PC-3 (cell line): ENCODE results near the gene DUS1L. TPM values are rescaled to one million over a fixed set of nuclear protein-coding genes. Genes with fewer than 3 reads are reported as not detected.

Source experiments
- ATAC-seq: fragments of 200-7000 bp; cut with Tn5 transposase; 2 replicates; pipeline ENCODE4 v1.9.1; 2020; ENCODE audit warnings: mild to moderate bottlenecking, moderate library complexity
- BruUV-seq: library from RNA; stranded (reverse); fragments of 400-500 nt; replicated peaks from 2 replicates; lab custom pipeline; 2021; lab: Mats Ljungman, UMichigan
- CTCF ChIA-PET: fragments of 300-600 bp; sonication (Branson Sonifier 250); formaldehyde crosslinking; loops from one replicate; lab custom pipeline; 2022; ENCODE audit warnings: antibody characterized with exemption; lab: Charles Lee
- POLR2A ChIA-PET: fragments of 300-600 bp; sonication (Branson Sonifier 250); formaldehyde crosslinking; loops from one replicate; lab custom pipeline; 2022; ENCODE audit warnings: antibody characterized with exemption; ENCODE audit not compliant: unreplicated experiment; lab: Charles Lee
- DNase-seq: peaks from one replicate; pipeline ENCODE4 v3.0.0-alpha.2; 2015
- H2AFZ ChIP-seq: fragments of 300-600 bp; sonication (generic); 2 replicates; pipeline ENCODE4 v1.6.0; 2016; ENCODE audit warnings: antibody characterized with exemption, low read length
- H3F3A ChIP-seq: fragments of 300-600 bp; sonication (generic); one replicate; pipeline ENCODE4 v1.6.0; 2017; ENCODE audit warnings: antibody characterized with exemption, low read length, control low read depth, mild to moderate bottlenecking; ENCODE audit not compliant: unreplicated experiment
- H3K27ac ChIP-seq: fragments of 300-600 bp; sonication (generic); 2 replicates; pipeline ENCODE4 v1.5.1; 2016; ENCODE audit warnings: mild to moderate bottlenecking, low read length
- H3K27me3 ChIP-seq: fragments of 300-600 bp; sonication (generic); 2 replicates; pipeline ENCODE4 v1.6.1; 2016; ENCODE audit warnings: low read length, mixed read lengths
- H3K36me3 ChIP-seq: fragments of 300-600 bp; sonication (generic); 2 replicates; pipeline ENCODE4 v1.6.1; 2016; ENCODE audit warnings: low read depth, mixed run types, low read length, mixed read lengths
- H3K4me1 ChIP-seq: fragments of 300-600 bp; sonication (generic); 2 replicates; pipeline ENCODE4 v1.5.1; 2016; ENCODE audit warnings: low read length; ENCODE audit not compliant: insufficient read depth
- H3K4me2 ChIP-seq: fragments of 300-600 bp; sonication (generic); 2 replicates; pipeline ENCODE4 v1.6.0; 2016; ENCODE audit warnings: low read length
- H3K4me3 ChIP-seq: fragments of 300-600 bp; sonication (generic); 2 replicates; pipeline ENCODE4 v1.5.1; 2016; ENCODE audit warnings: mild to moderate bottlenecking, low read length, mixed read lengths
- H3K79me2 ChIP-seq: fragments of 300-600 bp; sonication (generic); 2 replicates; pipeline ENCODE4 v1.6.1; 2017; ENCODE audit warnings: low read length, mixed read lengths
- H3K9ac ChIP-seq: fragments of 300-600 bp; sonication (generic); 2 replicates; pipeline ENCODE4 v1.6.0; 2016; ENCODE audit warnings: mild to moderate bottlenecking, low read length
- H3K9me2 ChIP-seq: fragments of 300-600 bp; sonication (generic); replicated peaks from 2 replicates; pipeline ENCODE4 v1.6.1; 2016; ENCODE audit warnings: mixed run types, low read length, mixed read lengths
- H3K9me3 ChIP-seq: fragments of 300-600 bp; sonication (generic); 2 replicates; pipeline ENCODE4 v1.6.1; 2016; ENCODE audit warnings: low read length, mixed read lengths
- H4K20me1 ChIP-seq: fragments of 300-600 bp; sonication (generic); 2 replicates; pipeline ENCODE4 v1.6.1; 2016; ENCODE audit warnings: low read length, mixed read lengths
- CTCF ChIP-seq: fragments of 300-600 bp; sonication (generic); conservative IDR thresholded peaks from 2 replicates; pipeline ENCODE4 v1.5.1; 2017; ENCODE audit warnings: antibody characterized with exemption, low read depth, mild to moderate bottlenecking, low read length
- EZH2 ChIP-seq: fragments of 300-600 bp; sonication (generic); IDR thresholded peaks from one replicate; pipeline ENCODE4 v1.6.1; 2017; ENCODE audit warnings: antibody characterized with exemption, mild to moderate bottlenecking, low read length; ENCODE audit not compliant: unreplicated experiment
- EZH2phosphoT487 ChIP-seq: fragments of 300-600 bp; sonication (generic); IDR thresholded peaks from 2 replicates; pipeline ENCODE4 v1.6.1; 2018; ENCODE audit warnings: mild to moderate bottlenecking, antibody characterized with exemption, low read length, borderline replicate concordance
- intact Hi-C: fragments of 100-400 bp; cut with micrococcal nuclease; formaldehyde crosslinking; loops from 2 replicates; pipeline ENCODE4 v1.9.0; 2023
- total RNA-seq: library from RNA; depleted of rRNA; stranded (reverse); fragments of >200 nt; gene quantifications from 2 replicates; pipeline ENCODE4 v1.2.3, GENCODE V29; 2014

The DUS1L gene
- total RNA-seq, 1 experiment from 2014 or later = 205 TPM

- H4K20me1 ChIP-seq = no peaks in the 10 kb centered on the region
- H3K9me2 ChIP-seq = no peaks in the 10 kb centered on the region
- intact Hi-C loops = no loop called here
- ATAC-seq (no peak), DNase-seq (no peak)
- no peak overlapping the region for H3K9ac ChIP-seq
- no peak overlapping the region for H2AFZ ChIP-seq
- ChIA-PET POLR2A (no interaction called here), CTCF (no interaction called here)
- TF ChIP-seq EZH2 = no peak
- no peak for TF ChIP-seq EZH2phosphoT487
- TF ChIP-seq CTCF = no peak
- H3K9me3 ChIP-seq = no peaks in the 10 kb centered on the region
- H3K79me2 ChIP-seq = peaks cover 29% of the 10 kb centered on the region
- no TSS peak for BruUV-seq
- no peaks in the 10 kb centered on the region for H3K27me3 ChIP-seq
- peaks cover 53% of the 10 kb centered on the region for H3K36me3 ChIP-seq
- H3K27ac ChIP-seq = no peak overlapping the region
- no peak overlapping the region for H3K4me2 ChIP-seq
- peaks cover 17% of the 10 kb centered on the region for H3K4me1 ChIP-seq
- no peak overlapping the region for H3K4me3 ChIP-seq
- H3F3A ChIP-seq = no peaks in the 10 kb centered on the region
Observed at GRCh38 chr17:82061047-82061925, 4.3 kb downstream of the DUS1L start.

- DNase-seq (no peak), ATAC-seq (no peak)
- Histone ChIP-seq H4K20me1 (no peaks in the 10 kb centered on the region), H3K79me2 (peaks cover 25% of the 10 kb centered on the region), H3K27me3 (no peaks in the 10 kb centered on the region), H3K27ac (no peak overlapping the region), H3K9ac (no peak overlapping the region), H3K36me3 (peaks cover 58% of the 10 kb centered on the region), H3K4me2 (no peak overlapping the region), H3F3A (no peaks in the 10 kb centered on the region), H2AFZ (no peak overlapping the region), H3K4me1 (peaks cover 12% of the 10 kb centered on the region), H3K9me2 (no peaks in the 10 kb centered on the region), H3K4me3 (no peak overlapping the region), H3K9me3 (no peaks in the 10 kb centered on the region)
- intact Hi-C loops = no loop called here
- POLR2A ChIA-PET = no interaction called here
- TF ChIP-seq EZH2phosphoT487 = no peak
- no peak for TF ChIP-seq EZH2
- no peak for TF ChIP-seq CTCF
- CTCF ChIA-PET = interaction anchor here (0.7 kb wide), 1 partner anchor 63 kb away, joined by 6 read pairs; no protein-coding TSS in a partner anchor
- no TSS peak for BruUV-seq
Observed at GRCh38 chr17:82060614-82061013, 5.0 kb downstream of the DUS1L start.

GRCh38 chr17:82060001-82060380, 5.6 kb downstream of the DUS1L start:
- Histone ChIP-seq H3K9me2 (no peaks in the 10 kb centered on the region), H3K4me1 (peaks cover 12% of the 10 kb centered on the region), H4K20me1 (no peaks in the 10 kb centered on the region), H2AFZ (no peak overlapping the region), H3K79me2 (peaks cover 21% of the 10 kb centered on the region), H3K4me3 (no peak overlapping the region), H3K27ac (no peak overlapping the region), H3K9me3 (no peaks in the 10 kb centered on the region), H3K36me3 (peaks cover 58% of the 10 kb centered on the region), H3F3A (no peaks in the 10 kb centered on the region), H3K27me3 (no peaks in the 10 kb centered on the region), H3K4me2 (no peak overlapping the region), H3K9ac (no peak overlapping the region)
- CTCF ChIA-PET = interaction anchor here (0.7 kb wide), 1 partner anchor 64 kb away, joined by 6 read pairs; no protein-coding TSS in a partner anchor
- ATAC-seq = no peak
- POLR2A ChIA-PET = no interaction called here
- no peak for DNase-seq
- TF ChIP-seq EZH2 (no peak), CTCF (no peak), EZH2phosphoT487 (no peak)
- intact Hi-C loops = no loop called here
- BruUV-seq = no TSS peak
